Ishikawa (cell line): ENCODE data around the gene GCSH.

Experiments used
- CEBPB ChIP-seq: IDR thresholded peaks from 2 replicates; pipeline ENCODE4 v1.6.1; 2012
- CREB1 ChIP-seq: IDR thresholded peaks from 2 replicates; pipeline ENCODE4 v1.6.1; 2012; ENCODE audit warnings: low read depth
- EGR1 ChIP-seq: IDR thresholded peaks from 2 replicates; pipeline ENCODE4 v1.6.1; 2012
- EP300 ChIP-seq: IDR thresholded peaks from 2 replicates; pipeline ENCODE4 v1.6.1; 2012; ENCODE audit warnings: borderline replicate concordance
- FOXM1 ChIP-seq: IDR thresholded peaks from 2 replicates; pipeline ENCODE4 v1.6.1; 2012; ENCODE audit warnings: low read depth, borderline replicate concordance
- NFIC ChIP-seq: IDR thresholded peaks from 2 replicates; pipeline ENCODE4 v1.6.1; 2012
- RAD21 ChIP-seq: IDR thresholded peaks from 2 replicates; pipeline ENCODE4 v1.6.1; 2012; ENCODE audit warnings: low read depth
- REST ChIP-seq: IDR thresholded peaks from 2 replicates; pipeline ENCODE4 v1.6.1; 2012; ENCODE audit warnings: low read depth, mild to moderate bottlenecking
- TAF1 ChIP-seq: IDR thresholded peaks from 2 replicates; pipeline ENCODE4 v1.6.1; 2012; ENCODE audit warnings: low read depth, mild to moderate bottlenecking
- TCF12 ChIP-seq: IDR thresholded peaks from 2 replicates; pipeline ENCODE4 v1.6.1; 2012; ENCODE audit warnings: low read depth
- TEAD4 ChIP-seq: IDR thresholded peaks from 2 replicates; pipeline ENCODE4 v1.6.1; 2012
- USF1 ChIP-seq: IDR thresholded peaks from 2 replicates; pipeline ENCODE4 v1.6.1; 2012
- YY1 ChIP-seq: IDR thresholded peaks from 2 replicates; pipeline ENCODE4 v1.6.1; 2012; ENCODE audit warnings: low read depth
- ZBTB7A ChIP-seq: IDR thresholded peaks from 2 replicates; pipeline ENCODE4 v1.6.1; 2012; ENCODE audit warnings: low read depth
- TF ChIP-seq, protein P1 (sequence below): IDR thresholded peaks from 2 replicates; pipeline ENCODE4 v1.6.1; 2012

Gene GCSH

DNA sequence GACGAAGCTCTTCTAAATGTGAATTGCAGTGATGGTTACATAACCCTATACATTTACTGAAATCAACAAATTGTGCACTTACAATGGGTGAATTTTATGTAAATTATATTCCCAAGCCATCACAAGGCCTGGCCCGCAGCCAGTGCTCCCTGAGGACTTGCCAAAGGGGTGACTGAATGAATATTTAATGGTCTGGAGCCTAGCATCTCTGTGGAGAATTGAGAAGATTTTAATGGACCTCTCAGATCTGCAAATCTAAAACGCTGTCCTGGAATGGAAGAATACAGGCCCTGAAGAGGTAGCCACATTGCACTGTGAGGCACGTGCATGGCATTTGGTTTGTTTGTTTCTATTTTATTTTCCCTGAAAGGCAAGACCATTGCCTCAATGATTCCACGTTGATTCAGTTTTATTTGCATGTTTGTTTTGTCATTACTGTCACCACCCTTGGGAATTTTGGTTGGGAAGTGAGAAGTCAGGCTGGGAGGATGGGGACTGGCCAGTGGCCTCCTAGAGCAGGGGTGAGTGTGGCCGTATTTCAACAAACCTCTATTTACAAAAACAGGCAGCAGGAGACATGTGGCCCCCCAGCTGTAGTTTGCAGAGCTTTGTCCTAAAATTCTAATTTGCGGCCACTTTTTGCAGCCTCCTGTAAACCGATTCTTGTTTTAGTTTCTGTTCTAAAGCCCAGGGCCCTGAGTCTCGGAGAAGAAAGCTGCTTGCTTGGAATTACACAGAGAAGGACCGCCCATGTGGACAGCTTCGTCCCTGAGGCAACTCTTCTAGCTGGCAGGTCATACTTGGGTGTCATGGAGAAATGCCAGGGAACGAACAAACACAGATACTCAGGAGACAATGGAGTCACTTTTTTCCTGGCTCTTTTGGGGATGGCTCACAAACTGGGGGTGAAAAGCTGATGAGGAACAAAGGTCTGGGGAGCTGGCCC is 40.5 kb upstream of the GCSH start:
- TF ChIP-seq TCF12 = no peak
- TF ChIP-seq CEBPB = no peak
- TF ChIP-seq REST = no peak
- no peak for TF ChIP-seq EGR1
- no peak for TF ChIP-seq YY1
- no peak for TF ChIP-seq NFIC
- TF ChIP-seq, protein P1, sequence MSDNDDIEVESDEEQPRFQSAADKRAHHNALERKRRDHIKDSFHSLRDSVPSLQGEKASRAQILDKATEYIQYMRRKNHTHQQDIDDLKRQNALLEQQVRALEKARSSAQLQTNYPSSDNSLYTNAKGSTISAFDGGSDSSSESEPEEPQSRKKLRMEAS = no peak
- TF ChIP-seq EP300 = no peak
- no peak for TF ChIP-seq CREB1
- no peak for TF ChIP-seq TAF1
- TF ChIP-seq FOXM1 = no peak
- TF ChIP-seq ZBTB7A = no peak
- no peak for TF ChIP-seq TEAD4
- no peak for TF ChIP-seq RAD21
- no peak for TF ChIP-seq USF1

- TF ChIP-seq ZBTB7A (no peak), RAD21 (no peak), FOXM1 (no peak), TCF12 (no peak), USF1 (no peak), YY1 (no peak), CREB1 (no peak), REST (no peak), EP300 (no peak), NFIC (no peak), TEAD4 (no peak), TAF1 (no peak), CEBPB (no peak), EGR1 (no peak)
- TF ChIP-seq, protein P1 = no peak
Observed at GRCh38 chr16:81130126-81130525, 33.9 kb upstream of the GCSH start.

GRCh38 chr16:81128726-81129524 is 32.7 kb upstream of the GCSH start:
- no peak for TF ChIP-seq EP300
- no peak for TF ChIP-seq CEBPB
- TF ChIP-seq TEAD4 = no peak
- TF ChIP-seq USF1 = no peak
- no peak for TF ChIP-seq CREB1

DNA sequence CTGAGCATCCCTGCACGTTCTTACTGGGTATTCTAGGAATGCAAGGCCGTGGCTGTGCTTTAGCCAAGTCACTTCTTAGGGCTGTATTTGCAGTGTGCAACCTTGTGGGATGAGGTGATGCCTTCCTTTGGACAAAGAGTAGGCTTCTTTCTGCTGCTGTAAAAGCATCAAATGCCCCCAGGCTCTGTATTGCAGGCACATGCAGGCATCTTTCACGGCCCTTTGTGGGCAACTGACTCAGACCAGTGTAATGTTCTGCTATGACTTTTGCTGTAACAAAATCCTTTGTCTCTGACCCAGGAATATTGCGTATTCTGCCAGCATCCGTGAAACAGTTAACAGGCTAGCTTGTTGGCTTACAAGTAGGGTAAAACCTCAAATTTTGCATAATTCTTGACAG is 30.9 kb upstream of the GCSH start:
- TF ChIP-seq REST (no peak), FOXM1 (no peak), TAF1 (no peak), RAD21 (no peak), EGR1 (no peak), EP300 (no peak), USF1 (no peak), CREB1 (no peak), TEAD4 (no peak)
- TF ChIP-seq, protein P1 = no peak
